ENCODE data around the gene CD68. TPM values are rescaled to one million over a fixed set of nuclear protein-coding genes. Genes with fewer than 3 reads are reported as not detected.
"Not testable (repeated sequence)": the region's sequence is repeated elsewhere in the genome, so short reads cannot be mapped to it uniquely, and the experiment has no call there.

CD68 gene
- total and polyA plus RNA-seq, 9 donors: 15.7 to 56.6 (median 36.9) TPM

DNA sequence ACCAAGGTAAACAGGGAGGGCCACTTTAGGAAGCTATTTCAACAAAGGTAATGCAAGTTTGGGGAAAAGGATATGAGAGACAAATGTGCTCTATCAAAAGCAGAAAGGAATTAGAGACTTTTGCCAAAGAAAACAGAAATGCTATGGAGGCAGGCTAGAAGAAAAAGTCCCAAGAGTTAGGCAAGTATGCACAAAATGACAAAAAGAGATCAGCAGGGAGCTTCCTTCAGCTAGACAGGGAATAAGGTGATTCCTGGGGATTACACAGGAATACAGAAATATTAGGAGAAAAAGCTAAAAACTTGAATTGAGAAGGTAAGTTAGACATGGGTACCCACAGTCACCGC lies 32.8 kb downstream of the CD68 start:
- WGBS (ENCODE audit: insufficient coverage): 100% methylated on average over 1 of the region's 1 CpG
- peaks cover 14% of the 10 kb centered on the region for H3K4me1 ChIP-seq (ENCODE audit: control insufficient read depth, insufficient read depth, low read length)
- H3K36me3 ChIP-seq (ENCODE audit: control insufficient read depth, insufficient read depth, low read length): peaks cover 21% of the 10 kb centered on the region
- H3K27ac ChIP-seq (ENCODE audit: low read length): no peak overlapping the region
- no peak for DNase-seq
- H3K9me3 ChIP-seq (replicated peaks; ENCODE audit: control insufficient read depth, low read depth, low read length): no peaks in the 10 kb centered on the region
- no peak overlapping the region for H3K4me3 ChIP-seq (ENCODE audit: low read length)
- no peaks in the 10 kb centered on the region for H3K27me3 ChIP-seq (ENCODE audit: control insufficient read depth, insufficient read depth, low read length)

DNA sequence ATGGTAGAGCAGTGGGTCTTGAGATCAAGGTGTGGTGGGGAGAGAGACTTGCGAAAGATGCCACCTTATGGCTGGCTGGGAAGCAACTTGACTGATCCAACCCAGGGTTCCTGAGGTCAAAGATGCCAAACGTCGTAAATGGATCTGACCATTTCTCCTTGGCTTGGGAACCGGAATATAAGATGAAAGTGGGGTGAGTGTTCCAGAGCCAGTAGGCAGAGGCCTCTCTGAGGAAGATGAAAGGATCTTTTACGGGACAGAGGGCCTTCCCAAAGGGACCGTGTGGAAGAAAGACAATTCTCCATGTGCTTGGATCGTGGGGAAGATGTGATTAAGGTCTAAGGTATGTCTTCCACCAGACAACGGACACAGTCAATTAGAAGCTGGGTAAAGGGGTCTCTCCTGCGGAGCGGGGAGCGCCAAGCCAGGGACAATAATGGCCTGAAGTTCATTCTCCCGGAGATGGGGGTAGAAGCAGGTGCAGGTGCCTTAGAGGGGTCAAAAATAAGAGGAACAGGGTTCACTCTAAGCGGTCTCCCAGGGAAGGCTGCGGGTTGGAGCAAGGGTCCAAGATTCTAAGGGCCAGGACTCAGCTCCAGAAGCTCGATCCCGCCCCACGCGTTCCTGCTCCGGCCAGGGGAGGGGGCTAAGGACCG lies 34.5 kb downstream of the CD68 start:
- WGBS (ENCODE audit: insufficient coverage): 7% methylated on average over 20 of the region's 20 CpGs
- no peaks in the 10 kb centered on the region for H3K27me3 ChIP-seq (ENCODE audit: control insufficient read depth, insufficient read depth, low read length)
- no peaks in the 10 kb centered on the region for H3K9me3 ChIP-seq (replicated peaks; ENCODE audit: control insufficient read depth, low read depth, low read length)
- DNase-seq: peak; percentile 34
- peaks cover 21% of the 10 kb centered on the region for H3K36me3 ChIP-seq (ENCODE audit: control insufficient read depth, insufficient read depth, low read length)
- H3K27ac ChIP-seq (ENCODE audit: low read length): peak overlapping the region; percentile 69
- H3K4me1 ChIP-seq (ENCODE audit: control insufficient read depth, insufficient read depth, low read length): peaks cover 14% of the 10 kb centered on the region
- H3K4me3 ChIP-seq (ENCODE audit: low read length): peak overlapping the region; percentile 84

GRCh38 chr17:7614425-7615264 lies 35.2 kb downstream of the CD68 start, which contains the start of gene FXR2:
FXR2 (minus strand) TSS chr17:7614897; CDS start chr17:7614532, 365 bp downstream.
- Histone ChIP-seq H3K36me3 (ENCODE audit: control insufficient read depth, insufficient read depth, low read length) (peaks cover 18% of the 10 kb centered on the region), H3K4me1 (ENCODE audit: control insufficient read depth, insufficient read depth, low read length) (peaks cover 14% of the 10 kb centered on the region), H3K27me3 (ENCODE audit: control insufficient read depth, insufficient read depth, low read length) (no peaks in the 10 kb centered on the region)

DNA sequence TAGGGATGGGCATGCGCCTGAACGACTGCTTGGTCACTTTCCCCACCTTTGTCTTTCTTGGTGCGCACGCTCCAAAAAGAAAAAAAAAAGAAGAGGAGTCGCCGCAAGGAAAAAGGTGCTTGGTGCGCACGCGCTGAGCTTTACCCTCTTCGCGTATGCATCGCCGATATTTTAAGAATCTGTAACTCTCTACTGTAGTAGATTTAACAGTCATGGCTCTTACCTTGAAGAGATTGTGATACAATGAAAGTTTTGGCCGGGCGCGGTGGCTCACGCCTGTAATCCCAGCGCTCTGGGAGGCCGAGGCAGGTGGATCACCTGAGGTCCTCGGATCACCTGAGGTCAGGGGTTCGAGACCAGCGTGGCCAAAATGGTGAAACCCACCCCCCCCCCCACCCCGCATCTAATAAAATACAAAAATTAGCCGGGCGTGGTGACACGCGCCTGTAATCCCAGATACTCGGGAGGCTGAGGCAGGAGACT lies 35.9 kb downstream of the CD68 start:
- peaks cover 14% of the 10 kb centered on the region for H3K36me3 ChIP-seq (ENCODE audit: control insufficient read depth, insufficient read depth, low read length)
- WGBS (ENCODE audit: insufficient coverage): 7% methylated on average over 6 of the region's 28 CpGs
- H3K9me3 ChIP-seq (replicated peaks; ENCODE audit: control insufficient read depth, low read depth, low read length): no peaks in the 10 kb centered on the region
- peaks cover 3% of the 10 kb centered on the region for H3K27me3 ChIP-seq (ENCODE audit: control insufficient read depth, insufficient read depth, low read length)
- H3K27ac ChIP-seq (ENCODE audit: low read length): peak overlapping the region; percentile 92
- H3K4me3 ChIP-seq (ENCODE audit: low read length): peak overlapping the region; percentile 50
- peaks cover 14% of the 10 kb centered on the region for H3K4me1 ChIP-seq (ENCODE audit: control insufficient read depth, insufficient read depth, low read length)
- no peak for DNase-seq

More at GRCh38 chr17:7614425-7615264, 35.2 kb downstream of the CD68 start, which contains the start of gene FXR2:
- Histone ChIP-seq H3K4me3 (ENCODE audit: low read length) (peak within 1 kb of the TSS; percentile 84), H3K9me3 (replicated peaks; ENCODE audit: control insufficient read depth, low read depth, low read length) (no peaks in the 10 kb centered on the region), H3K27ac (ENCODE audit: low read length) (peak within 1 kb of the TSS; percentile 92)
- WGBS (ENCODE audit: insufficient coverage): under 1% methylated on average over 74 of the region's 93 CpGs
- peak; percentile 100 for DNase-seq

DNA sequence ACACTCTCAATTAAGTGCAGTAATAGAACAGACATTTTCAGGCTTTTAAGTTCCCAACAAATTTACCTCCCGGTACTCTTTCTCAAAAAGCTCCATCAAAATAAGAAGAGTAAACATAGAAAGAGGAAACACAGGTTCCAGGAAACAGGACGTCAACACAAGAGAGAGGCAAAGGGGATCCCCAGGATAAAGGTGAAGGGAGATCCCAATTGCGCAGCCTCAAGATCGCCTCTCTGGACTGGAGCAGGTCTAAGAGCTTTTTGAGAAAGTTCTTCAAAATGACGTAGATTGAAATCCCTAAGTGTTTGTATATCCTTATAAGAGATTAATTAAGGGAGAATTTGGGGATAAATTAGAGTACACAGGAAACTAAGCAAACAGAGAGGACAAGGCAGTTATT lies 39.2 kb downstream of the CD68 start:
- no peak for DNase-seq
- H3K36me3 ChIP-seq (ENCODE audit: control insufficient read depth, insufficient read depth, low read length): no peaks in the 10 kb centered on the region
- no peak overlapping the region for H3K4me3 ChIP-seq (ENCODE audit: low read length)
- WGBS (ENCODE audit: insufficient coverage): 50% methylated on average over 1 of the region's 5 CpGs
- no peak overlapping the region for H3K27ac ChIP-seq (ENCODE audit: low read length)
- H3K4me1 ChIP-seq (ENCODE audit: control insufficient read depth, insufficient read depth, low read length): peaks cover 6% of the 10 kb centered on the region
- H3K27me3 ChIP-seq (ENCODE audit: control insufficient read depth, insufficient read depth, low read length): peaks cover 3% of the 10 kb centered on the region
- H3K9me3 ChIP-seq (replicated peaks; ENCODE audit: control insufficient read depth, low read depth, low read length): no peaks in the 10 kb centered on the region

GRCh38 chr17:7620835-7621234 lies 41.4 kb downstream of the CD68 start:
- H3K27ac ChIP-seq (ENCODE audit: low read length): no peak overlapping the region
- WGBS (ENCODE audit: insufficient coverage): 95% methylated on average over 7 of the region's 8 CpGs
- H3K9me3 ChIP-seq (replicated peaks; ENCODE audit: control insufficient read depth, low read depth, low read length): no peaks in the 10 kb centered on the region
- no peak for DNase-seq
- H3K36me3 ChIP-seq (ENCODE audit: control insufficient read depth, insufficient read depth, low read length): peaks cover 3% of the 10 kb centered on the region
- no peak overlapping the region for H3K4me3 ChIP-seq (ENCODE audit: low read length)
- H3K27me3 ChIP-seq (ENCODE audit: control insufficient read depth, insufficient read depth, low read length): peaks cover 3% of the 10 kb centered on the region
- H3K4me1 ChIP-seq (ENCODE audit: control insufficient read depth, insufficient read depth, low read length): no peaks in the 10 kb centered on the region

DNA sequence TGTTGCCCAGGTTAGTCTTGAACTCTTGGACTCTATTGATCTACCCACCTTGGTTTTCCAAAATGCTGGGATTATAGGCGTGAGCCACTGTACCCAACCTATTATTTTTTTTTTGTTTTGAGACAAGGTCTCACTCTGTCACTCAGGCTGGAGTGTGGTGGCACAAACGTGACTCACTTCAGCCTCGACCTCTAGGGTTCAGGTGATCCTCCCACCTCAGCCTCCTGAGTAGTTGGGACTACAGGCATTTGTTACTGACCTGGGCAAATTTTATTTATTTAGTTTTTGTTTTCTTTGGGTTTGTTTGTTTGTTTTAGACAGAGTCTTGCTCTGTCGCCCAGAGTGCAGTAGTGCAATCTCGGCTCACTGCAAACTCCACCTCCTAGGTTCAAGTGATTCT lies 44.2 kb downstream of the CD68 start:
- Histone ChIP-seq H3K36me3 (ENCODE audit: control insufficient read depth, insufficient read depth, low read length) (peaks cover 6% of the 10 kb centered on the region), H3K4me3 (ENCODE audit: low read length) (no peak overlapping the region), H3K27me3 (ENCODE audit: control insufficient read depth, insufficient read depth, low read length) (peaks cover 3% of the 10 kb centered on the region), H3K27ac (ENCODE audit: low read length) (no peak overlapping the region), H3K9me3 (replicated peaks; ENCODE audit: control insufficient read depth, low read depth, low read length) (no peaks in the 10 kb centered on the region), H3K4me1 (ENCODE audit: control insufficient read depth, insufficient read depth, low read length) (peaks cover 14% of the 10 kb centered on the region)
- WGBS (ENCODE audit: insufficient coverage): no CpG with 5 or more reads among the region's 5 CpGs
- DNase-seq: no peak

GRCh38 chr17:7625749-7626148 lies 46.3 kb downstream of the CD68 start:
- H3K4me1 ChIP-seq (ENCODE audit: control insufficient read depth, insufficient read depth, low read length): peaks cover 14% of the 10 kb centered on the region
- not testable (repeated sequence) for DNase-seq; H3K9me3 ChIP-seq (replicated peaks; ENCODE audit: control insufficient read depth, low read depth, low read length); H3K27me3 ChIP-seq (ENCODE audit: control insufficient read depth, insufficient read depth, low read length); H3K4me3 ChIP-seq (ENCODE audit: low read length); H3K36me3 ChIP-seq (ENCODE audit: control insufficient read depth, insufficient read depth, low read length); H3K27ac ChIP-seq (ENCODE audit: low read length)
- 98% methylated on average over 14 of the region's 16 CpGs for WGBS (ENCODE audit: insufficient coverage)

DNA sequence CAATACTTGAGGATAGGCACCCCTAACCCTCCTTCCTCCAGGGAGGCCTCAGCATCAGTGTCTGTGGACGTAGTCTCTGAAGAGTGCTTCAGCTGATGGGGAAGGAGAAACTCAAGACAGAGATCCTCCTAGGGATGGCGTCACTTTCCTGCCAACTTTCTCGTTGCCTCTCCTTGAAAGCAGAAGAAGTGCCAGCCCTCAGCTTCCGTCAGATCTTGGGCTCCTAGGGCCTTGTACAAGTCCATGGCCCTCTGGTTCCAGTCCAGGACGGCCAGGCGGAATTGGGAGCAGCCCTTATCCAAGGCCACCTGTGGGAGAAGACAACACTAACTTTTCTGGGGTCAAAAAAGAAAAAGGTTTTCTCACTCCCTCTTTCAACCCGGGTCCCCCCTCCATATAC lies 46.9 kb downstream of the CD68 start:
- peak; percentile 60 for DNase-seq

DNA sequence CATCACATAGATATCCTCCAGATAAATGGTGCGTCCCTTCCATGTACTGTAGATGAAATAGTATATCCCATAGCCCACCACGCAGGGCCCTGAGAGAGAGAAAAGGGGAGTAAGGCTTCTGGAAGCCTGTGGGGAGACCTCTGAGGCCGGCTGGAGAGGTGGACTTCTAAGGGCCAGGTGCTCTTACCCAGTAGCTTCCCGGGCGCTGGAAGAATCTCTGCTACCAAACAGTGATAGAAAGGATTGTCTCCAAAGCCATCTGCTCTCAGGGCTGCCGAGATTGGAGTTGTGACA lies 47.5 kb downstream of the CD68 start:
- H3K4me3 ChIP-seq (ENCODE audit: low read length): peak overlapping the region; percentile 87
- no peaks in the 10 kb centered on the region for H3K9me3 ChIP-seq (replicated peaks; ENCODE audit: control insufficient read depth, low read depth, low read length)
- H3K27ac ChIP-seq (ENCODE audit: low read length): peak overlapping the region; percentile 98
- DNase-seq: no peak
- no CpG with 5 or more reads among the region's 6 CpGs for WGBS (ENCODE audit: insufficient coverage)
- H3K4me1 ChIP-seq (ENCODE audit: control insufficient read depth, insufficient read depth, low read length): peaks cover 14% of the 10 kb centered on the region
- H3K27me3 ChIP-seq (ENCODE audit: control insufficient read depth, insufficient read depth, low read length): no peaks in the 10 kb centered on the region
- peaks cover 6% of the 10 kb centered on the region for H3K36me3 ChIP-seq (ENCODE audit: control insufficient read depth, insufficient read depth, low read length)

More for the DNA sequence above, 46.9 kb downstream of the CD68 start:
- Histone ChIP-seq H3K4me1 (ENCODE audit: control insufficient read depth, insufficient read depth, low read length) (peaks cover 14% of the 10 kb centered on the region), H3K9me3 (replicated peaks; ENCODE audit: control insufficient read depth, low read depth, low read length) (no peaks in the 10 kb centered on the region), H3K4me3 (ENCODE audit: low read length) (no peak overlapping the region), H3K27ac (ENCODE audit: low read length) (peak overlapping the region; percentile 98), H3K36me3 (ENCODE audit: control insufficient read depth, insufficient read depth, low read length) (peaks cover 6% of the 10 kb centered on the region), H3K27me3 (ENCODE audit: control insufficient read depth, insufficient read depth, low read length) (no peaks in the 10 kb centered on the region)
- 79% methylated on average over 6 of the region's 7 CpGs for WGBS (ENCODE audit: insufficient coverage)

Data from muscle of leg (tissue), 11 donors.